T-helper 2 cell (primary cell): Measurements from ENCODE around the gene URB1.

Source experiments
- DNase-seq, 5 experiments: peaks; one replicate each; pipeline versions ENCODE4 v3.0.0 to v3.0.0-alpha.2; 2012 to 2022

URB1 gene

DNA sequence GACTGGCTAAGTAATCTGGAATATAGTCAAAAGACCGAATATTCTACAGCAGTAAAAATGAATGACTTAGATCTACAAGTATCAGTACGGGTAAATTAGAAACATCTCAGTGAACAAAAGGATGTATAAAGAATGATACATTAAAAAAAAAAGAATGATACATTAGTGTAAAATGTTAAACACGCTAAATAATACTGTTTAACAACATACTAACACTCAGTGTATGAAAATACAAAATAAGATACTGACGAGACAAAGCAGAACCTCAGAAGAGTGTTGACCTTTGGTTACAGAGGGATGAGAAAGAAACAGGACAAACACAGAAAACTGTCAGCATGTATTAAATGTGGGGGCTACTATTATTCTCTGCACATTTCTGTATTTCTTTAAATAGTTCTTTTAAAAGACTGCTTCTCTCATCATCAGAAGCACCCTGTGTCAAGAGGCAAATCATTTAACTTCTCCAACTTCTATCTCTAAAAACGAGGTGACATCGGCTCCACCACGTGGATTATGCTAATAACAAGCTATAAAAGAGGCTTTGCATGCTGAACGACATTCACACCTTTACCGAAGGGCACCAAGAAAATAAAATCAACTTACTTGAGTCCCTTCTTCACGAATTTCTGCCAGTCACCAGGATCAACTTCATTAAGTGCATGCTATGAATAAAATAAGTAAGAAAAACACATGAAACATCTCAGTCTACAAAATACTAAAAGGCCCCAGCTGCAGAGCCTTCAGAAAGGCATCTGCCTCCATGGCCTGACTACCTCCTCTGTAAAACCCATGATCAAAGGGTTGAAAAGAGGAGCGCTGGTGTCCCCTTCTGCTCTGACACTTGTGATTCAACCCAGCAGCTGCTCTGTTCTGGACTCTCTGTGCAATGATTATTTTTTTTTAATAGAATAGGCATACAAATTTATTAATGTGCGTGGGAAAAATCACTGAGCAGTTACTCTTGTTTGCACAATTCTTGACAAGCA, 51.7 kb downstream of the URB1 start:
- DNase-seq = no peak

DNA sequence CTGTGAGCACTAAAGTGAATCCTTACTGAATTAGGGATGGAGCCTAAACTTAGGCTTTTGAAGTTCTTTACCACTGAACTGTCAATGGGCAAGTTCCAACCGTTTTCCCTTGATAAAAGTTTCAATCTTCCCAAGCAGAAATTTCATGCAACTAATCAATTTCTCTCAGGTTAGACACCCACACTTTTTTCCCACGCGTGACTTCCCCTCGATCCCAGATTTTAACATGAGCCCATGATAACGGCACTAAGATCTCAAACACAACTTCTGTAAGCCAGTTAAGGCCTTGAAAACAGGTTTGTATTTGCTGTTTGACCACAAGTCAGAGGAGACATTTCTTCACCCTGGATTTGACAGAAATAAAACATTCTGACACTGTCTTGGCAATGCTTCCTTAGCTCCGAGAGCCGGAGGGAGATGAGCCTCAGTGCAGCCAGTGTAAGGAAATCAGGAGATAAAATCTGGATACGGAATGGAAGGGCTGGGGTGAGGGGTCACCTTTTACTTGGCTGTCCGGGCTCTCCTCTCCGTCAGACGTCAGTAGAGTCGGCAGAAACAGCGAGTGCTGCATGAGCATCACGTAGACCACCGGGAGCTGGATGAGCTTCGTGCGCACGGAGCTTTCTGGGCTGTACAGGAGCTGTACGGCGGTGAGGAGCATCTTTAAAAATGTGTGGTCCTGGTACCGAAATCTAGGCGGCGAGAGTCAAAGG, 54.4 kb downstream of the URB1 start:
- DNase-seq = no peak

DNA sequence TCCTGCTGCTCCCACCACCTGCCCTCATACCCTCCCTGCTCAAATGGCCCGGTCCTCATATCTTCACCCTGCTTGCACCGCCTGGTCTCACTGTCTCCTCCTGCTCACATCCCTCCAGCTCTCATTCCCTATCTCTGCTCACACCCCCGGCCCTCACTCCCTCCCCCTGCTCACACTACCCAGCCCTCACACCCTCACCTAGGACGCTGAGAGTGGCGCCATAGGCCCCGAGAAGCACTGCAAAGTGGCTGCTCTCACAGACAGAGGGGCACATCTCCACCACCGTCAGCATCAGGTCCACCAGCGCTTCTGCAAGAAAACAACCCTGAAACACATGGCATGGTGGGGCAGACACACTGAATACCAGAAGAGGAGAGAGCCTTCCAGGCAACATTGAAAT, 55.6 kb downstream of the URB1 start:
- no peak for DNase-seq

DNA sequence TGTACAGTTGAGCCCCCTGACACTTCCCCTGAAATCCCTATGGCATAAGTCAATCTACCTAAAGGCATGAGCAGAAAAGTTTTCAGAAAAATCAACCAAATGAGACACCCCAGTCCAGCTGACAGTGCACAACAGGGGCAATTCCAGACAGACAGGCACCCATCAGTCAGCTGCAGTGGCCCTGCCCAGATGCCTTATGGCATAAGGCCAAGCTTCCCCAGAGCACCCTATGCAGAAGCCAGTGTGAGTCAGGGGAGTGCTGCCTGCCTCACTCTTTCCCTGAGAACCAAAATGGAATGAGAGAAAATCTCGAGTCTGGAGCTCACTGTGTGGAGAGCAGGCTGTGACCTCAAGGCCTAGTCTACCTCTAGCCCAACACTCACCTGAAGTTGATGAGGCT, 56.1 kb downstream of the URB1 start:
- no peak for DNase-seq

DNA sequence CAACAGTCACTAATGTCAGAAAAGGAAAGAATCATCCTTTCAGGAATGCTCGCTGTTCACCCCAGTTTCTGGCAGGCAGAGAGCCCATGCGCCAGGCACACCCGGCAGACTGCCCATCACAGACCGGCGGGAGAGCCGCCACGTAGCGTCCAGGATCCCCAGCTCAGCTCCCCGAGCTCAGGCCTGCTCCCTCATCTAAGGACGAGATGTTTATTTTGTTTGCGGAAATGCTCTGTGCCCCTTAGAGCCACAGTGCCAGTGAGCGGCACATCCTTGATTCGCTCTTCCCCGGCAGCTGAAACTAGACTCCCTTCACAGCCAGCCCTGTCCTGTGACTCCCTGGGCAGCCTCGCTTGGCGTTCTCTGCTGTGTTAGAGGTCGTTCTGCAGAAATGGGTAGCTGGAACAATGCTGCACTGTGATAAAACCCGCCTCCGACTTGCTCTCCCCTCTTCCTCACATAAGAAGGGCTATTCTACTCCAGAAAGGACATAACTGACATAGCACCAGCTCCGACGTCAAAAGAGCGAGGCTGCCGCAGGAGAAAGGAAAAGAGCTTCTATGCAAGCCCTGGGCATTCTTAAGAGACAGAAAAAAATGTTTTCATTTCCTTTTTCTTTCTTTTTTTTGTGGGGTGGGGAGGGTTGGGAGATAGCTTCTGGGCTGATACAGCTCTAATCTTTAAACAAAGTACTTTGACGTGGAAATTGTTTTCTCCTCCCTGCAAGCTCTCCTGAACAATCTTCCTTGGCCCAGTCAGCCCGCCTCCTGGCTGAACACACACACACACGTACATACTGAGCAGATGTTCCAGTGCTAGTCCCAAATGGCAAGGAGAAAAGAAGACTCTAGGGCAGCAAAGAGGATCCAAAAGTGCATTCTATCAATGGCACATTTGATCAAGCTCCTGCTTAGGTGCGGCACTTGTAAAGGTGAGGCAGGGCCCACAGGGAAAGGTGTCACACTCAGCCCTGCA, 56.9 kb downstream of the URB1 start:
- no peak for DNase-seq

DNA sequence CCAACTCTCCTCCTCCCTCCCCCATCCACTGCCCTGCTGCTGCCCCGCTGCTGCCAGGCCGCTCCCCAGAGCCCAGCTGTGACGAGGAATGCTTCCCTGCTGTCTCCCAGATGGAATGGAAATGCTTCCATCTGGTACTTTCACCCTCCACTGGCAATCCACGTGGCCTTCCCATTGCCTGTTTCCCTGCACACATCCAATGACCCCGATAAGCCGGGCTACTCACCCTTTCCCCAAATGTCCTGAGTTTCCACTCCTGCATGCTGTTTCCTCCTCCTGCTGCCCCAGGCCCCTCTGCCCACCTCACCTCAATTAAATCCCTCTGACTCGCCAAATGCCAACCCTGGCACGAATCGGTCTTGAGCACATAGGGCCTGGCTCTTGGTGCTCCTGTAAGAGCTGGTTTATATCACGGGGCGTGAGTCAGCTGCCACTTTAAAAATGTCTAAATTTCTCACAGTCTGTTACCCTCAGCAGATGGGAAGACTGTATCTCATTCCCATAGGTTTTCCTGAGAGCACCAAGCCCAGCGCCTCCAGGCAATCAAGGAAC, 57.8 kb downstream of the URB1 start:
- DNase-seq = no peak

DNA sequence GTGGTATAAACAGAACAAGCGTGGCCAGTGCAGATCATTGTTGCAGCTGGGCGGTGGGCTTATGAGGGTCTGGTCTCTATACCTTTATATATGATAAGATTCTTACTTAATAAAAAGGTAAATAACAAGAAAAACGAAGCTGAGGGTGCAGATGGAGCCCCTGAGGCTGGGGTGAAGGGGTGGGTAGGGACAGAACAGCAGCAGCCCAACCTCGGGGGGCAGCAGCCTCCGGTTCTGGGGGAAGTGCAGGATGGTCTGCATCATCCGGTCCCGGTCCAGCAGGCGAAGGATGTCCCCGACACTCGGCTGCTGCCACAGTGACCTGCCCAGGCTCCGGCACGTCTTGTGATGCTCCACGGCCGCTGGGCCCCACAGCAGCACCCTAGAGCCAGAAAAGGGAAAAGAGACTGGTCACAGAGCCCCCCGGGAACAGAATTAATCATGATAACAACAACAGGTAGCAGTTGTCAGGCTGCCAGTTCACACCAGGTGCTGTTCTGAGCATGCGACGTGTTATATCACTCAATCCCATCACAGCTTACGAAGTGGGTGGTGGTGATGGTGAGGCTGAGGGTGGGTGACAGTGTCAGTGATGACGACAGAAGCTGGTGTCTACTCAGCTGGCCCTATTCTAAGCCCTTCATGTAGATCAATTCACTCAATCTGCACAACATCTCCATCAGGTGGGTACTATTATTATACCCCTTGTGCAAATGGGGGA, 58.7 kb downstream of the URB1 start:
- no peak for DNase-seq

DNA sequence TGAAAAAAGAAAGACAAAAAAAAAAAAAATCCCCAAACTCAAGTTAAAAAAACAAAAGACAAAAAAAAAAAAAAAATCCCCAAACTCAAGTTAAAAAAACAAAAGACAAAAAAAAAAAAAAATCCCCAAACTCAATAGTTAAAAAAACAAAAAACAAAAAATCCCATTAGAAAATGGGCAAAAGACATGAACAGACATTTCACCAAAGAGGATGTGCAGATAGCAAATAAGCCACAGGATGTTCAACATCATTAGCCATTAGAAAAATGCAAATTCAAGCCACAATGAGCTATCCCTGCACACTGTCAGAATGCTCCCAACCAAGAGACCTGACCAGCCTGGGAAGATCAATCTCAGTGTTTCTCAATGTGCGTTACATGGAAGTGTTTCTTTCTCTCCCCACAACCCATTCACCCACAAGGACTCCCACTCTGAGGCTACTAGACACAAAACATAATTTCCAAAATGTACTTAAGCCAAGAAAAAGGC, 60.3 kb downstream of the URB1 start:
- no peak for DNase-seq

DNA sequence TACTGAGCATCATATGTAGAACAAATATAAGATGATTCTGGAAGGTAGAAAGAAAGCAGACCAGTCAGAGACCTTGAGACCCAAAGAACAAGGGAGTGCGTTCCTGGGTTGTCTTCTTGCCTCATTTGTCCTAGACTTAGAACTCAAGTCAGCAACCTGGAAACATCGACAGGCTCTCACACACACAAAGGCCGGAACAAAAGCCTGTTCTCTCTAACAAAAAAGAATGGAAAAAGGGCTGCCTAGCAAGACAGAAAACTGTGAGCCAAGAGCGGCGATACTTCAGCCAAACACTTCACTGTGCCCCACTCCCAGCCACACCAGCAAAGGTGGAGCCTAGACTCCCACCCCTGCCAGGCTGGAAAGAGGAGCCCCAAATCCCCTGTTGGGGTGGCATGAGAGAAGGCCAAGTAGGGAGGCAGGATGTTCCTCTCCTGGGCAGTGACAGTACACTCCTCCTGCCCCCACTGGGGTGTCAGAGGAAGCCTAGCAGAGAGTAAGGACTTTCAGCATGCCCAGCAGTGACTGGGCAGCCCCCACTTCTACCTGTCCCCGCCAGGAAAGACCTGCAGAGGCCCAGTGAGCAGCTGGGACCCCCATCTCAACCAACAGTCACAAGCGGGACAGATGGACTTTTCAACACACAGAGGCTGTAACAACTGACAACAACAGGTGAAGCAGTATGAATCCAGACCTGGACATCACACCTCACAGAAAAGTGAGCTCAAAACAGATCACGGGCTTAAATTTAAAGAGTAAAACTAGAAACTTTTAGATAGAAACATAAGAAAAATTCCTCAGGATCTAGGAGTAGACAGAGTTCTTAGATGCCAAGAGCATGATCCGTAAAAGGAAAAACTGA, 61.1 kb downstream of the URB1 start:
- no peak for DNase-seq

DNA sequence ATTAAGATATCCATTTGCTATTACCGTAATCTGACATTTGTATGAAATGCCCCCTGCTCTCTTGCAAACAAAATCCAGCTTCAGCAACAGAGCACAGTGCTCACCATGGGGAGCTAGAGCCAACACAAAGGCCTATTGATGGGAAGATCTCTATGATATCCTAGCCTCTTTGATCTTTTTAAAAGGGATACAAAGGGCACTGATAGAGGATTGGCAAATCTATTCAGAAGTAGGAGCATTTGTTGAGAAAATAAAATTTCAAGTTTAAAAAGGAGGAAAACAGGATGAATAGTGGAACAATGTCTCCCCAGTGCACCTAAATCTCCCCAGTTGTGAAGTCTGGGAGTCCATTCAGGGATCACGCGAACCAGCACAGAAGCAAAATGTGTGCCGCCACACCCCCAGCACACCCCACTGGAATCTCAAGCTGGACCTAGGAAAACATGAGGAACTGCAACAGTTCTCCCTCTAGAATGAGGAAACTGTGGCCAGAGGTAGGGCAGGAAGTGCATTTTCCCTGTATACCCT, 62.0 kb downstream of the URB1 start:
- DNase-seq = no peak

DNA sequence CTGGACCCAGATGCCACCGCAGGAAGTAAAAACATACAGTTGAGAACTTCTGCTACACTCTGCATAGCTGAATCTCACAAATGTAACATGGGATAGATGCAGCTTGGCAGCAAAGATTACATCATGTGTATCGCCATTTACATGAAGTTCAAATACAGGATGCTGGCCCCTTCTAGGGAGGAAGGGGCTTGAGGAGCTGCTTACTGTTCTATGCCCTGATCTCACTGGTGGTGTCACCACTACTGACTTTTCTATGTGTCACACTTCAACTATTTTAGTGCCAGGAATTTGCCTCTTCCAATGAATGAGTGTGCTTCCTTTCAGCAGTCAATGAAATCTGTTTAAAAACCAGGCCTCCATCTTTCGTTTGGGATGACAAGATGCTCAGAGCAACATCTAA, 63.0 kb downstream of the URB1 start:
- DNase-seq = no peak

DNA sequence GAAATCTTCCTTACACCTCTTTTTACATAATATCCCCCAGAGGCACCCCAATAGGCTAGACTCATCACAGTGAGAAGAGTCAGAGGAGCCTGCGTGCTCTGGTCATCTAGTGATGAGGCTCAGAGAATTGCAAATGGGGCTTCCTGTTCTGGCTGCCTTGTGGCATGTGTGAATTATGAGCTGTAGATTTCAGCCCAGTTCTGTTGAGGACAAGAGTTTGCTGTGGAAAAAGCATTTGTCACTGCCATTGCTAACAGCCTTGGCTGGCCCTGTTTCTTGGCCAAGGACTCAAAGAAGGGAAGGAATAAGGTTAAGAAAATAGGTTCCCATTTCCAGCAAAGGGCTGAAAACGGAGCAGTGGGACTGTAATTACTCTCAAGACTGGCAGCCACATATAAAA, 63.5 kb downstream of the URB1 start:
- DNase-seq = no peak

DNA sequence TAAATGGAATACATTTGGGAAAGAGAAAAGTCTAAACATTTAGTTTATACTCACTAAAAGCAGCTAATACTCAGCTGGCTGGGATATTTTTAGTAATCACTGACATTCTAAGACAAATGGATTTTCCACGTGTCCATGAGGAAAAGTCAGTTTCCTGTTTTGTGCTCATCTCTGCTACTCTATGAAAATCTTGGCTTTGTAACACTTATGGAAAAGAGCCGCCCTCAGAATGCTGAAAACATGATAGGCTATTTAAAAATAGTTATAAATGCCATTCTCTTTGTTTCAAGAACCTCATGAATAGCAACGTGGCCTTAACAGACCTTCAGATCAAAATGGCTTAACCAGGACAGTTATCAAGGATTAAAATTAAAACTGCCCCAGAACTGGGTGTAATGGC, 64.2 kb downstream of the URB1 start:
- no peak for DNase-seq

DNA sequence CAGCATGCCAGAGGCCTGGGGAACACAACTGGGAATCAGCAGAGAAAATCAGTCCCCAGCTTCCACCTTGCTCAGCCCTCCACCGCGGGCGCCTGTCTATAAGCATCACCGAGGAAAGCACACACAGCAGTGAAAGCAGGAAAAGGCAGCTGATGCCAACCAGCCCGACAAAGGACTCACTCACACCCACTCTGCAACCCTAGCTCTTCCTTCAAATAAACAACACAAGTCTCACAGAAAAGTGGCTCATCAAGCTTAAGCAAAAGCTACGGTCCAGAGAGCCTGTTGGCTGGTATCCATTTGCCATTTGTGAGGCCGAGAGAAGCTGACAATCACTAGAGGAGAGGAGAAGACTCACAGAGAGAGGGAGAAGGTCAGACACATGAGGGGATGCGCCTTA, 67.1 kb downstream of the URB1 start:
- no peak for DNase-seq

DNA sequence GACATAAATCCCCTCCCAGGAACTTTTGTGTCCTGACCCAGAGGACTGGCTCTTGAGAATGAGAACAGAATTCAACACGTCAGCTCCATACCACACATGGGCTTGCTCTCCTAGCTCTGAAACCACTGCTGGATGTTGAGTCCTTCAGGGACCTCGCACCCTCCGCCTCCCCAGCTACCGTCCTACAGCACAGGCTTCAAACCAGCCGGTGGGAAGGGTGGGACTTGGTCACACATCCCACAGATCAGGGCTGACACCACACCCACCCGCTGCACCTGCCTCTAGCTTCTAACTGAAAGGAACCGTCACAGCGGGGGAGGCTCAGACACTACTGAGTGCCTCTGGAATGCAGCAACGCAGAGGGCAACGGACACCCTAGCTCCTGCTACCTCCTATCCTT, 70.1 kb downstream of the URB1 start:
- DNase-seq = no peak

DNA sequence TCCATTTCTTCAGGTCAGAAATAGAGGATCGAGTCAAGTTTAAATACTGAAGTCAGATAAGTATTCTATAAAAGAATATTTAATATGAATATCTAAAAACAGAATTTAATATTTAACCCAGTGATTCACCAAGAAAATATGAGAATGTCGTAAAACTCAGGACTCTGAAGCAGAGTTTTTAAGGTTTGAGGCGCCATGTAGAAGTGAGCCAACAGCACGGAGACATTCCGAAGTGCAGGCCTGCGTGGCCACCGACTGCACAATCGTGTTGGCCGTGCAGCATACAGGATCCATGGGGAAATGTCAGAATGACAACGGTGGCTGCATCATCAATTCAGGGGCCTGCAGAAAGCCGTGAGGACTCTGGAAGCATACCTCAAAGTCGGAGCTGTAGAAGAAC, 70.7 kb downstream of the URB1 start:
- DNase-seq = no peak

DNA sequence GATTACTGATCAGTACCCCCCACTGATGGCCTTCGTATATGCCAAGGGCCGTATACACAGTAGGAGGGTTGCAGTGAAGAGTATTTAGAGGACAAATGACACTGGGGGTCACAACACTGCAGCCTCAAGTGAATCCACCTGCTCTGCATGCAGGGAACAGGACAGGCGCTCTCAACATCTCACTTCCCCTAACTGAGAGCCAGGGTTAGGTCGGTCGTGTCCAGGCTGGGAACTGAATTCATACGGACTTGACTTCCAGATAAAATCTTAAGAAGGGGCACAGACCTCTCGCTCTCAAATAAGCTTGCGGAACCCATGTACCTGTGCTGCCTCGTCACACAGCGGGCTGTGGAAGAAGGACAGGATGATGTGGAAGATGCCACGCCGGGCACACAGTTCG, 71.3 kb downstream of the URB1 start:
- DNase-seq = no peak

DNA sequence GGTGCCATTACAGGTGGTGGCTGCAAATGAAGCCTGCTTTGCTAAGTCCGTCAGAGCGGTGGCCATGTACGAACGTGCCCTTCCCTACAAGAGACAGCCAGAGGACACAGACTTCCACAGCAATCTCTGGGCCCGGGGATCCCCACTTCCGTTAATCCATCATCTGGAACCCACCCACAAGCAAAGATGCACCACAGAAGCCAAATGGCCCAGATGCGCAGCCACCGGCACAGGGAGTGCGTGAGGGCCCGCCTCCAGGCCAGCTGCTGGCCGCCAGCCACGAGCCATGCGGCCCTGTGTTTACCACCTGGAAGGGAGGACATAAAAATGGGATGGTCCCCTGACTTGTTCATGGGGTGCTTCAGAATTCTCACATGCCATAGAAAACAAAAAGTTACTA, 72.1 kb downstream of the URB1 start:
- DNase-seq = no peak

DNA sequence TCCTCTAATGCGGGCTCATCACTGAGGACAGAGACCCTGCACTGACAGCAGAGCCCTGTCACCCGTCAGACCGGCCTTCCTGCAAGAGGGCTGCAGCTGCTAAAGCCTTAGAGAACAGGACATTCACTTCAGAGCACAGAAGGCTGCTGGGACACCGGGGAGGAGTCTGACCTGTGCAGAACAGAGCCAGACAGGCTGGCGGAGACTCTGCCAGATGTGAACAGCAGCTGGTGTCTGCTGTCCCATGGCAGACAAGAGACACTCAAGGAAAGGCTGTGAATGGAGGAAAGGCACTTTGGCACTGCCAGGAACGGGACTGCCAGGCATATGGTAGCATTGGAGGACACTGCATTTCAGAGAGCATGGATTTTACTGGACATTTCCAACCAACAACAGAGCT, 72.8 kb downstream of the URB1 start:
- DNase-seq = no peak

DNA sequence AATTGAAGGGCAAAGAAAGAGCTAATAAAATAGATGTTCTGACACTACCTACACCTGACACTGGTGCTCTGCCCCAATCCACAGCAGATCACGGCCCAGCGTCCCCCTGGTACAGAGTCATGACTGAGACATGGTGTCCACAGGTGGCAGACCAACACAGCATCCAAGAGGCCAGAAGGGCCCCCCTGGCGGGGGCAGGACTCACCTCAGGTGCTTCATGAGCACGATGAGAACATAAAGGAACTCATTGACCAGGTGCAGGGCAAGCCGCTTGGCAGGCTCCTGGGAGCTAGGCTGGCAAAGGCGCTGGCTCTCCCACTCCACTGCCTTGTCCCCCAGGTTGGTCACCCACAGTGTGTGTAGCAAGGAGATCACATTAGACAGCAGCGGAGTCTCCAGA, 73.8 kb downstream of the URB1 start:
- no peak for DNase-seq

DNA sequence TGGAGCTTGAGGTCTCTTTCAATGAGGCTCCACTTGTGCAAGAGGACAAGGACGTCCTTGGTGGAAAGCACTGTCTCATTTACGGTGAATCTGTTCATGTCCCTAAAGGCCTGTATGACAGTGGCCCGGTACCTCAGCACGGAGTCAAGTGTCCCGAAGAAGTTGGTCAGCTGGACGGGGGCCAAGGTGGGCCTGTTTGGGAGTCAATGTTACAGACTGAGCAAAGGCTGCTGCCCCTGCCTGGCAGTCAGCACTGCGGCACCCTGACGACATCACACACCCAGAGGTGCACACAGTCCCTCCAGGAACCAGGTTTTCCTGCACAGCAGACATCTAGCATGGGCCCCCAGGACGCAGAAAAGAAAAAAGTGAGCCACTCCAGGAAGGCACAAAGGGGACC, 75.1 kb downstream of the URB1 start:
- no peak for DNase-seq
